Inflammatory macrophage (primary cell): ENCODE results near the gene NFIX.

Experiments used
- DNase-seq, 2 donors: peaks; one replicate each; pipeline ENCODE4 v3.0.0-alpha.2; 2020 to 2022

The NFIX gene

GRCh38 chr19:13133241-13133870, 138.1 kb downstream of the NFIX start:
- DNase-seq: no peak

GRCh38 chr19:13134626-13135025, 139.4 kb downstream of the NFIX start:
- DNase-seq: no peak

GRCh38 chr19:13135068-13136062, 140.1 kb downstream of the NFIX start:
- no peak for DNase-seq

GRCh38 chr19:13137290-13137794, 142.1 kb downstream of the NFIX start:
- no peak for DNase-seq

- no peak for DNase-seq
These were observed 143.1 kb downstream of the NFIX start for GRCh38 chr19:13138171-13138915.

GRCh38 chr19:13138916-13139198, 143.6 kb downstream of the NFIX start:
- no peak for DNase-seq

- no peak for DNase-seq
These were observed 144.5 kb downstream of the NFIX start for GRCh38 chr19:13139633-13140311.

- peak; percentile 85 to 92 for DNase-seq
These were observed 151.7 kb downstream of the NFIX start for GRCh38 chr19:13146763-13147563.
